Nephron (organoid): Measurements from ENCODE around the gene HS6ST3.

Experiments
- H3K27ac Mint-ChIP-seq, 3 experiments: 2 replicates each; pipeline ENCODE4 v1.8.0; 2020; ENCODE audit warnings: mixed read lengths in 3 of 3, mild to moderate bottlenecking in 2 of 3, moderate library complexity in 1 of 3
- H3K27me3 Mint-ChIP-seq: 2 replicates; pipeline ENCODE4 v1.8.0; 2021; ENCODE audit warnings: low read depth, mild to moderate bottlenecking, moderate library complexity, mixed read lengths
- H3K36me3 Mint-ChIP-seq: 2 replicates; pipeline ENCODE4 v1.8.0; 2020; ENCODE audit warnings: low read depth, mixed read lengths
- H3K4me1 Mint-ChIP-seq: 2 replicates; pipeline ENCODE4 v1.8.0; 2020; ENCODE audit warnings: mixed read lengths
- H3K4me3 Mint-ChIP-seq, 3 experiments: 2 replicates each; pipeline ENCODE4 v1.8.0; 2020; ENCODE audit warnings: mild to moderate bottlenecking in 3 of 3, mixed read lengths in 3 of 3, moderate library complexity in 2 of 3
- H3K9me3 Mint-ChIP-seq: 2 replicates; pipeline ENCODE4 v1.8.0; 2020; ENCODE audit warnings: mixed read lengths
- TF ChIP-seq, protein P1 (sequence below), 3 experiments: fragments of 200-600 bp; sonication (generic); IDR thresholded peaks; one replicate each; pipeline ENCODE4 v1.5.0; 2021; ENCODE audit warnings: antibody characterized with exemption in 3 of 3; ENCODE audit not compliant: unreplicated experiment in 3 of 3

Gene HS6ST3

DNA sequence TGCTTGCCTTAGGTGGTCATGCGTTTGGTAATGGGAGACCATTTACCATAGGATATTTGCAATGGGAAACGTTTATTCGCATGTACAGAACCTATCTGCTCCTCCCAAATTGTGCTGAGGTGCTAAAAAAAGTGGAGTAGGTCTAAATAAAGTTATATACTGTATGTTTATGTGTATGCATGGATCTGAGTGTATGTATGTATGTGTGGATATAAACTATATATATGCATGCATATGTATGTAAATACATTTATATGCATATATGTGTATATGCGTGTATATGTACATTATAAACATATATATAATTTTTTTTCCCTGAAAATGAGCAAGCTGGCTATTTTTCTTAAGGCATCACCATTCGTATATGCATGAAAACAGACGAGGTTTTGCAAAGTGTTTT is 95.9 kb downstream of the HS6ST3 start:
- Mint-ChIP-seq H3K27me3 (no peaks in the 10 kb centered on the region), H3K4me1 (peaks cover 5% of the 10 kb centered on the region), H3K36me3 (no peaks in the 10 kb centered on the region), H3K27ac (no peak overlapping the region), H3K9me3 (no peaks in the 10 kb centered on the region), H3K4me3 (no peak overlapping the region)
- TF ChIP-seq, protein P1, sequence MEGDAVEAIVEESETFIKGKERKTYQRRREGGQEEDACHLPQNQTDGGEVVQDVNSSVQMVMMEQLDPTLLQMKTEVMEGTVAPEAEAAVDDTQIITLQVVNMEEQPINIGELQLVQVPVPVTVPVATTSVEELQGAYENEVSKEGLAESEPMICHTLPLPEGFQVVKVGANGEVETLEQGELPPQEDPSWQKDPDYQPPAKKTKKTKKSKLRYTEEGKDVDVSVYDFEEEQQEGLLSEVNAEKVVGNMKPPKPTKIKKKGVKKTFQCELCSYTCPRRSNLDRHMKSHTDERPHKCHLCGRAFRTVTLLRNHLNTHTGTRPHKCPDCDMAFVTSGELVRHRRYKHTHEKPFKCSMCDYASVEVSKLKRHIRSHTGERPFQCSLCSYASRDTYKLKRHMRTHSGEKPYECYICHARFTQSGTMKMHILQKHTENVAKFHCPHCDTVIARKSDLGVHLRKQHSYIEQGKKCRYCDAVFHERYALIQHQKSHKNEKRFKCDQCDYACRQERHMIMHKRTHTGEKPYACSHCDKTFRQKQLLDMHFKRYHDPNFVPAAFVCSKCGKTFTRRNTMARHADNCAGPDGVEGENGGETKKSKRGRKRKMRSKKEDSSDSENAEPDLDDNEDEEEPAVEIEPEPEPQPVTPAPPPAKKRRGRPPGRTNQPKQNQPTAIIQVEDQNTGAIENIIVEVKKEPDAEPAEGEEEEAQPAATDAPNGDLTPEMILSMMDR (IDR thresholded peaks at IDR 0.05; ENCODE audit: unreplicated experiment in 3 of 3), result no peak

DNA sequence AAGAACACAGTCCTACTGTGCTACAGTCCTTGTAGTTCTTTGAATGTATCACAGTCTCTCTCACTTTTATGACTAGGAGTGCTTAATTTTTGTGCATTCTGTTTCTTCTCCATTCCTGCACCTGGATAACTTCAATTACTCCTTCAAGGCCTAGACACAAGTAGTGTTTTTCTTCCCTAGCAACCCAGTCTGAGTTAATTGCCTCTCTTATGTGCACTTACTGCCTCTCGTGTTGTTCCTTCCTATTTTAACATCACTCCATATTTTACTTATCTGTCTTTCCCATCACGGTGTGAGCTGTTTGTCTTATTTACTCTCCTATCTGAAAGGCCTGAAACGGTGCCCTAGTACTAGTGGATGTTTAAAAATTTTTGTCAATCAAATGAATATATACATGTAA is 101.5 kb downstream of the HS6ST3 start:
- no peaks in the 10 kb centered on the region for H3K36me3 Mint-ChIP-seq
- peaks cover 6% of the 10 kb centered on the region for H3K27me3 Mint-ChIP-seq
- H3K4me1 Mint-ChIP-seq, result no peaks in the 10 kb centered on the region
- no peaks in the 10 kb centered on the region for H3K9me3 Mint-ChIP-seq
- H3K27ac Mint-ChIP-seq, result no peak overlapping the region
- TF ChIP-seq, protein P1 (IDR thresholded peaks at IDR 0.05; ENCODE audit: unreplicated experiment in 3 of 3), result no peak
- no peak overlapping the region for H3K4me3 Mint-ChIP-seq

DNA sequence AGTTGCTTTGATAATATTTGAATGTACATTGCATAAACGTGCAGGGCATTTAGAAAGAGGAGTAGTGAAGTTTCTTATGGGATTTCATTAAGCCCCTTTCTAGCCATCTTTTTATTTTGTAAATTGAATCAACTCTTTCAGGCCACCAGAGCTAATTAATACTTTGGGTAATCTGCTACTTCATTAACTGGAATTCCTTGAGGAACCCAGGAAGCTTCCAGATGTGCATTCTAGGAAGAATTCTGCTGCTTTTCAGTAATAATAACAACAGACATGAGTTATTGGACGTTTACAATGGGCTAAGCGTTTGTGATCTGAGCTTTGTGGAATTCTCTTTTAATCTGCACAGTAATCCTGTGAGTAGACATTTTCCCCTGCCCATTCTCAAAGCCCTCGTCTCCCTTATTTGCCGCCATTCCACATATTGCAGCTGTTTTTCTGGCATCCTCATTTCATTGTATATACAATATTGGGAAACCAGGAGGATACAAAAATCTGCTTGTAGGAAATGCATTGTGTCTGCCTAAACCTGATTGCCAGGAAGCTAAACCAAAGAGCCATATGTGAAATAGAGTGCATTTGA is 103.9 kb downstream of the HS6ST3 start:
- peaks cover 6% of the 10 kb centered on the region for H3K27me3 Mint-ChIP-seq
- peaks cover 3% of the 10 kb centered on the region for H3K9me3 Mint-ChIP-seq
- no peak overlapping the region for H3K4me3 Mint-ChIP-seq
- H3K4me1 Mint-ChIP-seq, result no peaks in the 10 kb centered on the region
- H3K36me3 Mint-ChIP-seq, result no peaks in the 10 kb centered on the region
- no peak overlapping the region for H3K27ac Mint-ChIP-seq
- TF ChIP-seq, protein P1 (IDR thresholded peaks at IDR 0.05; ENCODE audit: unreplicated experiment in 3 of 3), result no peak

DNA sequence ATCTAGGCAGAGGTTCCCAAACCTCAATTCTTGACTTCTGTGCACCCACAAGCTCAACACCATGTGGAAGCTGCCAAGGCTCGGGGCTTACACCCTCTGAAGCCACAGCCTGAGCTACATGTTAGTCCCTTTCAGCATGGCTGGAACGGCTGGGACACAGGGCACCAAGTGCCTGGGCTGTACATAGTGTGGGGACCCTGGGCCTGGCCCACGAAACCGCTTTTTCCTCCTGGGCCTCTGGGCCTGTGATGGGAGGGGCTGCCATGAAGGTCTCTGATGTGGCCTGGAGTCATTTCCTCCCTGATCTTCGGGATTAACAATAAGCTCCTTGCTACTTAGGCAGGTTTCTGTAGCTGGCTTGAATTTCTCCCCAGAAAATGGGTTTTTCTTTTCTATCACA is 108.1 kb downstream of the HS6ST3 start:
- H3K4me1 Mint-ChIP-seq, result peaks cover 25% of the 10 kb centered on the region
- no peaks in the 10 kb centered on the region for H3K36me3 Mint-ChIP-seq
- peaks cover 5% of the 10 kb centered on the region for H3K27me3 Mint-ChIP-seq
- TF ChIP-seq, protein P1 (IDR thresholded peaks at IDR 0.05; ENCODE audit: unreplicated experiment in 3 of 3), result no peak
- no peak overlapping the region for H3K27ac Mint-ChIP-seq
- H3K4me3 Mint-ChIP-seq, result no peak overlapping the region
- H3K9me3 Mint-ChIP-seq, result peaks cover 6% of the 10 kb centered on the region

DNA sequence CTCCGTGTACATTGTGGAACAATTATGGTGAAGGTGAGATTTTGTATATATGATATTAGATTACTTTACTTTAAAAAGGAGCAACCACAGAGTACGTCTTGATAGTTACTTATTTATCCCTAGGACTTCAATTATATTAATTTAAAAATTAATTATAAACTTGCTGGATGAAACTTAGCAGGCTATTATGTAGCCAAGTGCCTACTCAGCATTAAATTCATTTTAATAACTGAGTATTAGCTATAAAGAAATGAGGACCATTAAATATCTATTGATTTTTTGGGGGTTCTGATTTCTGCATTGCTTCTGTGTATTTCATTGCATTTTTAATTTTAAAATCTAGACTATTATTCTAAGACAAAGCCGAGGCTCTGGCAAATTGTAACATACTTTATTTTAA is 109.4 kb downstream of the HS6ST3 start:
- peaks cover 26% of the 10 kb centered on the region for H3K4me1 Mint-ChIP-seq
- H3K27ac Mint-ChIP-seq, result no peak overlapping the region
- no peaks in the 10 kb centered on the region for H3K36me3 Mint-ChIP-seq
- H3K27me3 Mint-ChIP-seq, result no peaks in the 10 kb centered on the region
- H3K4me3 Mint-ChIP-seq, result no peak overlapping the region
- TF ChIP-seq, protein P1 (IDR thresholded peaks at IDR 0.05; ENCODE audit: unreplicated experiment in 3 of 3), result no peak
- peaks cover 6% of the 10 kb centered on the region for H3K9me3 Mint-ChIP-seq

DNA sequence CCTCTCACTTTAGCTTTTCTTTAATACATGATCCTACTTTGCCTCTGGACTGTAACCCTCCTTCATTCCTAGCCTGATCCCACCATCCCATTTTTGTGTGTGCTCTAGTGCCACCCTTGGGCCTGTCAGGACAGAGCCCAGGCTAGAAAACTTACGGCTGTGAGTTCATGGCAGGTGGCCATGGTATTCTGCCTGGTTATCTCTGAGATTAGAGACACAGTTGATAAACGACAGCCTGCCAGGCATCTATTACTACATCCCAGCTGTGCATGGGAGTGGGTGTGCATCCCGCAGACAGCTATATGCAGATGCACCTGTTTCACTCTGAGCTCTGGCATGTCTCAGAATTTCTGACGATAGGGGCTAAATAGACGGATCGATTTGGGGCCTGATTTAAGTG is 110.9 kb downstream of the HS6ST3 start:
- peaks cover 26% of the 10 kb centered on the region for H3K4me1 Mint-ChIP-seq
- peak overlapping the region in 1 of 3 experiments; percentile 42 for H3K27ac Mint-ChIP-seq
- H3K9me3 Mint-ChIP-seq, result peaks cover 8% of the 10 kb centered on the region
- TF ChIP-seq, protein P1 (IDR thresholded peaks at IDR 0.05; ENCODE audit: unreplicated experiment in 3 of 3), result no peak
- H3K36me3 Mint-ChIP-seq, result no peaks in the 10 kb centered on the region
- no peaks in the 10 kb centered on the region for H3K27me3 Mint-ChIP-seq
- H3K4me3 Mint-ChIP-seq, result no peak overlapping the region
